Measurements from ENCODE around the gene NMNAT2. TPM values are rescaled to one million over a fixed set of nuclear protein-coding genes. Genes with fewer than 3 reads are reported as not detected.

The NMNAT2 gene
- total RNA-seq, 5 donors from 2014 or later (not counting 1 experiment from before 2014, with no cell fraction given): 0.16 TPM; not detected in 4

GRCh38 chr1:183279835-183280234 lies 138.3 kb downstream of the NMNAT2 start:
- Histone ChIP-seq H3K27me3 (replicated peaks in 1 of 2; ENCODE audit: control insufficient read depth in 2 of 2, extremely low read depth in 1 of 2, insufficient read depth in 2 of 2, low read length in 1 of 2) (peaks cover 0 to 15% of the 10 kb centered on the region in 2 experiments), H3K4me1 (ENCODE audit: control insufficient read depth in 1 of 2, extremely low read depth in 1 of 2, insufficient read depth in 2 of 2, low read length in 2 of 2) (no peaks in the 10 kb centered on the region), H3K36me3 (ENCODE audit: control insufficient read depth in 2 of 2, extremely low read depth in 1 of 2, insufficient read depth in 1 of 2, low read length in 1 of 2) (no peaks in the 10 kb centered on the region), H3K27ac (ENCODE audit: low read length) (no peak overlapping the region), H3K4me3 (ENCODE audit: control insufficient read depth in 1 of 2, extremely low read depth in 1 of 2, low read length in 1 of 2) (no peak overlapping the region), H3K9me3 (no peaks in the 10 kb centered on the region)
- Mint-ChIP-seq H3K36me3 (no peaks in the 10 kb centered on the region), H3K27ac (no peak overlapping the region), H3K4me1 (peaks cover 0 to 11% (median 6%) of the 10 kb centered on the region in 3 donors), H3K4me3 (no peak overlapping the region), H3K27me3 (peaks cover 9 to 18% of the 10 kb centered on the region in 2 donors), H3K9me3 (no peaks in the 10 kb centered on the region)
- ATAC-seq (replicated peaks in 1 of 4) (no peak), DNase-seq (peak in 1 of 35 experiments; percentile 6)
- ChIA-PET CTCF (no interaction called here), POLR2A (no interaction called here)
- 90% methylated on average over 6 of the region's 6 CpGs for WGBS (ENCODE audit: insufficient coverage)

- no peaks in the 10 kb centered on the region for H3K9me3 ChIP-seq
- ChIA-PET CTCF (interaction anchor here in 1 of 2 donors (0.6 kb wide), 1 partner anchor 364 kb away, joined by 4 read pairs; no protein-coding TSS in a partner anchor), POLR2A (no interaction called here)
- Mint-ChIP-seq H3K4me3 (no peak overlapping the region), H3K27ac (peak overlapping the region in 1 of 2 donors; percentile 21), H3K36me3 (no peaks in the 10 kb centered on the region), H3K9me3 (no peaks in the 10 kb centered on the region), H3K4me1 (peaks cover 0 to 11% (median 6%) of the 10 kb centered on the region in 3 donors), H3K27me3 (peaks cover 4 to 13% of the 10 kb centered on the region in 2 donors)
- no peak for ATAC-seq (replicated peaks in 1 of 4)
- peaks cover 0 to 17% of the 10 kb centered on the region in 2 experiments for H3K27me3 ChIP-seq (replicated peaks in 1 of 2; ENCODE audit: control insufficient read depth in 2 of 2, extremely low read depth in 1 of 2, insufficient read depth in 2 of 2, low read length in 1 of 2)
- no peak for DNase-seq
- no peaks in the 10 kb centered on the region for H3K36me3 ChIP-seq (ENCODE audit: control insufficient read depth in 2 of 2, extremely low read depth in 1 of 2, insufficient read depth in 1 of 2, low read length in 1 of 2)
- 83% methylated on average over 10 of the region's 12 CpGs for WGBS (ENCODE audit: insufficient coverage)
- H3K27ac ChIP-seq (ENCODE audit: low read length): no peak overlapping the region
- no peaks in the 10 kb centered on the region for H3K4me1 ChIP-seq (ENCODE audit: control insufficient read depth in 1 of 2, extremely low read depth in 1 of 2, insufficient read depth in 2 of 2, low read length in 2 of 2)
- H3K4me3 ChIP-seq (ENCODE audit: control insufficient read depth in 1 of 2, extremely low read depth in 1 of 2, low read length in 1 of 2): no peak overlapping the region
These were observed 139.2 kb downstream of the NMNAT2 start for GRCh38 chr1:183278739-183279591.

GRCh38 chr1:183277821-183278738 lies 140.1 kb downstream of the NMNAT2 start:
- Histone ChIP-seq H3K4me3 (ENCODE audit: control insufficient read depth in 1 of 2, extremely low read depth in 1 of 2, low read length in 1 of 2) (no peak overlapping the region), H3K27ac (ENCODE audit: low read length) (no peak overlapping the region), H3K27me3 (replicated peaks in 1 of 2; ENCODE audit: control insufficient read depth in 2 of 2, extremely low read depth in 1 of 2, insufficient read depth in 2 of 2, low read length in 1 of 2) (peaks cover 0 to 14% of the 10 kb centered on the region in 2 experiments), H3K9me3 (no peaks in the 10 kb centered on the region), H3K4me1 (ENCODE audit: control insufficient read depth in 1 of 2, extremely low read depth in 1 of 2, insufficient read depth in 2 of 2, low read length in 2 of 2) (no peaks in the 10 kb centered on the region), H3K36me3 (ENCODE audit: control insufficient read depth in 2 of 2, extremely low read depth in 1 of 2, insufficient read depth in 1 of 2, low read length in 1 of 2) (no peaks in the 10 kb centered on the region)
- Mint-ChIP-seq H3K4me1 (peaks cover 0 to 11% (median 6%) of the 10 kb centered on the region in 3 donors), H3K27me3 (peaks cover 4 to 11% of the 10 kb centered on the region in 2 donors), H3K36me3 (no peaks in the 10 kb centered on the region), H3K4me3 (no peak overlapping the region), H3K27ac (no peak overlapping the region), H3K9me3 (no peaks in the 10 kb centered on the region)
- ATAC-seq (replicated peaks in 1 of 4) (no peak), DNase-seq (no peak)
- ChIA-PET POLR2A (interaction anchor here in 1 of 2 donors (0.6 kb wide), 1 partner anchor 83 kb away, joined by 5 read pairs; no protein-coding TSS in a partner anchor), CTCF (interaction anchor here in 1 of 2 donors (0.6 kb wide), 1 partner anchor 363 kb away, joined by 4 read pairs; no protein-coding TSS in a partner anchor)
- 20% methylated on average over 1 of the region's 7 CpGs for WGBS (ENCODE audit: insufficient coverage)

DNA sequence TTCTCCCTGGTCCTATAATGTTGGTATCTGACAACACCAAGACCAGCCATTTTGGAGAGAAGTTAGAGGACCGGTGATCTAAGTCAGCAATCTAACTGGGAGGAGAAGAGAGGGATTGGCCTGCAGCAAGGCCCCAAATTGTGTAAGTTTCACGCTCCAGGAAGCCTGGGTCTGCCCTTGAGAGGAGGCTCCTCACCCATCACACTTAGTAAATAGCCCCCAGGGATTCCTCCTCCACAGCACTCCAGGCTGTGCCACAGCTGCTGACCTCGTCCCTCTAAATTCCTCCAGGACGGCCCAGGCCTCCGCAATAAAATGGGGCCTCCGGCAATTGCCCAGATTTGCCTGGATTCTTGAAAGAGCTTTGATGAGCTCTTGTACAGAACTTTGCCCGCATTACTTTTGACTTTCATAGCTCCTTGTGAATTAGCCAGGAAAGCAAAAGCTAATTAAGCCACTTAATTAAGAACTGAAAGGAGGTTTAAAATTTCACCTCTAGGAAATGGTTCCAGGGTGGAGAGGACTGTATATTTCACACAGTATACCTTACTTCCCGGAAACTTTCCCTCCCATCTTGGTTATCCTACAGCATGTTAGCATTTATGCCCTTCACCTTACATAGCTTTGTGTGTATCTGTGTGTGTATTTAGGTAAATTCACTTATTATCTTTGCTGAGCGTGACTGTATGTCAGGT lies 141.6 kb downstream of the NMNAT2 start:
- CTCF ChIA-PET: interaction anchor here in 1 of 2 donors (0.9 kb wide), 1 partner anchor 639 kb away, joined by 4 read pairs; no protein-coding TSS in a partner anchor
- Mint-ChIP-seq H3K4me1 (peaks cover 0 to 9% (median 6%) of the 10 kb centered on the region in 3 donors), H3K27ac (no peak overlapping the region), H3K36me3 (no peaks in the 10 kb centered on the region), H3K9me3 (no peaks in the 10 kb centered on the region), H3K4me3 (no peak overlapping the region), H3K27me3 (peaks cover 4 to 11% of the 10 kb centered on the region in 2 donors)
- 96% methylated on average over 4 of the region's 9 CpGs for WGBS (ENCODE audit: insufficient coverage)
- no peak overlapping the region for H3K4me3 ChIP-seq (ENCODE audit: control insufficient read depth in 1 of 2, extremely low read depth in 1 of 2, low read length in 1 of 2)
- no peak for ATAC-seq (replicated peaks in 1 of 4)
- DNase-seq: no peak
- peaks cover 0 to 7% of the 10 kb centered on the region in 2 experiments for H3K27me3 ChIP-seq (replicated peaks in 1 of 2; ENCODE audit: control insufficient read depth in 2 of 2, extremely low read depth in 1 of 2, insufficient read depth in 2 of 2, low read length in 1 of 2)
- H3K4me1 ChIP-seq (ENCODE audit: control insufficient read depth in 1 of 2, extremely low read depth in 1 of 2, insufficient read depth in 2 of 2, low read length in 2 of 2): no peaks in the 10 kb centered on the region
- POLR2A ChIA-PET: interaction anchor here in 1 of 2 donors (0.6 kb wide), 1 partner anchor 65 kb away, joined by 4 read pairs; no protein-coding TSS in a partner anchor
- no peaks in the 10 kb centered on the region for H3K36me3 ChIP-seq (ENCODE audit: control insufficient read depth in 2 of 2, extremely low read depth in 1 of 2, insufficient read depth in 1 of 2, low read length in 1 of 2)
- no peaks in the 10 kb centered on the region for H3K9me3 ChIP-seq
- no peak overlapping the region for H3K27ac ChIP-seq (ENCODE audit: low read length)

DNA sequence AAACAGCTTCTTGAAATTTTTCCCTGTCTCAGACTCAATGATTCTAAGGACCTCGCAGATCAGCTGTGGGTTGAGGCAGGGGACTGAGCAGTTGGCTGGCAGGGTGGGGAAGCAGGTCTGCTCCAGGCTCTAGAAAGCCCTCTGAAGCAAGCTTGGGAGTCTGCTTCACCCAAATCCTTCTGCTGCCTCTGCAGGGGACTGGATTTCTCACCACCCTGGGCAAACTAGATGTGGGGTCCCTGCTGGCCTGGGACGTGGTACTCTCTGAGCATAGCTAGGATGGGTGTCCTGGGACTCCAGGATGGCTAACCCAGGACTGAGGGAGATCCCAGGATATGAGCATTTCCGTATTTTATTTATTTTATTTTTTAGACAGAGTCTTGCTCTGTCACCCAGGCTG lies 142.9 kb downstream of the NMNAT2 start:
- Mint-ChIP-seq H3K36me3 (no peaks in the 10 kb centered on the region), H3K4me3 (no peak overlapping the region), H3K9me3 (no peaks in the 10 kb centered on the region), H3K27ac (no peak overlapping the region), H3K27me3 (peaks cover 5 to 15% of the 10 kb centered on the region in 2 donors), H3K4me1 (peaks cover 0 to 6% (median 6%) of the 10 kb centered on the region in 3 donors)
- Histone ChIP-seq H3K4me3 (ENCODE audit: control insufficient read depth in 1 of 2, extremely low read depth in 1 of 2, low read length in 1 of 2) (no peak overlapping the region), H3K9me3 (no peaks in the 10 kb centered on the region), H3K36me3 (ENCODE audit: control insufficient read depth in 2 of 2, extremely low read depth in 1 of 2, insufficient read depth in 1 of 2, low read length in 1 of 2) (no peaks in the 10 kb centered on the region), H3K27me3 (replicated peaks in 1 of 2; ENCODE audit: control insufficient read depth in 2 of 2, extremely low read depth in 1 of 2, insufficient read depth in 2 of 2, low read length in 1 of 2) (peaks cover 0 to 7% of the 10 kb centered on the region in 2 experiments), H3K4me1 (ENCODE audit: control insufficient read depth in 1 of 2, extremely low read depth in 1 of 2, insufficient read depth in 2 of 2, low read length in 2 of 2) (no peaks in the 10 kb centered on the region), H3K27ac (ENCODE audit: low read length) (no peak overlapping the region)
- DNase-seq: no peak
- ChIA-PET POLR2A (no interaction called here), CTCF (interaction anchor here in 1 of 2 donors (0.6 to 1.0 kb wide), 2 partner anchors 8 to 672 kb away, joined by 3 read pairs; no protein-coding TSS in a partner anchor)
- no CpG with 5 or more reads among the region's 3 CpGs for WGBS (ENCODE audit: insufficient coverage)
- ATAC-seq (replicated peaks in 1 of 4): no peak

Data from T-cell (primary cell).